ENCODE measurements around the gene IRAK2.

DNA sequence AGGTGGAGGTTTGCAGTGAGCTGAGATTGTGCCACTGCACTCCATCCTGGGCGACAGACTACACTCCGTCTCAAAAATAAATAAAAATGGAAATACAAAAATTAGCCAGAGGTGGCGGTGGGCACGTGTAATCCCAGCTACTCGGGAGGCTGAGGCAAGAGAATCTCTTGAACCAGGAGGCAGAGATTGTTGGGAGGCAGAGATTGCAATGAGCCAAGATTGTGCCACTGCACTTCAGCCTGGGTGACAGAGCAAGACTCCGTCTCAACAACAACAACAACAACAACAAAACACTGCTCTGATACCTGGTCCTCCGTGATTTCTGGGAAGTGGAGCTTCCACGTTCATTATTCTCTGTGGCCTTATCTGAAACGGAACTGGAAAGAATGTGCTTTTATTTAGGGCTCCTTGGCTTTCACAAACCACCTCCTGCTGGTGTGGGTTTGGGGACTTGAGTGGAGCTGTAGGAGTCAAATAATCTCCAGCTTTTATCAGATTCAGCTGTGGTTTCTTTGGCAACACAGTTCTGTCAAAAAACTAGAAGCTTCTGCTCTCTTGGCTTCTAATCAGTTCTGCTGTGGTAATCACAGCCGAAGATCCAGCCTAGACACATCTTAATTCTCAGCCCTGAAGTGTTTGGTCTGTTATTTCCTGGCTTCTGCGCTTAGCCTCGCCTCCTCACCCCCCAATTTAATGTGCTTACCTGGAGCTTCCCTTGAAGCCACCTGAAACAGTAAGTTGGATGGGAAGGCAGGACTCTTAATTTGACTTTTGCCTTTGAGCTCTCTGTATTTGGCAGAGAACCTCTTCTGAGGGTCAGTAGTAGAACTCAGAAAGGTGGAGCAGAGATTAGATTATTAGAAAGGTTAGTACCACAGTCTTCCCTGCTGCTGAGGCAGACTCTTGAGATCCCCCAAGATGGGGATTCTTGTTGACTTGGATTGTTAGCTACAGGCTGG, 21.4 kb downstream of the IRAK2 start:
- TF ChIP-seq, protein P1, sequence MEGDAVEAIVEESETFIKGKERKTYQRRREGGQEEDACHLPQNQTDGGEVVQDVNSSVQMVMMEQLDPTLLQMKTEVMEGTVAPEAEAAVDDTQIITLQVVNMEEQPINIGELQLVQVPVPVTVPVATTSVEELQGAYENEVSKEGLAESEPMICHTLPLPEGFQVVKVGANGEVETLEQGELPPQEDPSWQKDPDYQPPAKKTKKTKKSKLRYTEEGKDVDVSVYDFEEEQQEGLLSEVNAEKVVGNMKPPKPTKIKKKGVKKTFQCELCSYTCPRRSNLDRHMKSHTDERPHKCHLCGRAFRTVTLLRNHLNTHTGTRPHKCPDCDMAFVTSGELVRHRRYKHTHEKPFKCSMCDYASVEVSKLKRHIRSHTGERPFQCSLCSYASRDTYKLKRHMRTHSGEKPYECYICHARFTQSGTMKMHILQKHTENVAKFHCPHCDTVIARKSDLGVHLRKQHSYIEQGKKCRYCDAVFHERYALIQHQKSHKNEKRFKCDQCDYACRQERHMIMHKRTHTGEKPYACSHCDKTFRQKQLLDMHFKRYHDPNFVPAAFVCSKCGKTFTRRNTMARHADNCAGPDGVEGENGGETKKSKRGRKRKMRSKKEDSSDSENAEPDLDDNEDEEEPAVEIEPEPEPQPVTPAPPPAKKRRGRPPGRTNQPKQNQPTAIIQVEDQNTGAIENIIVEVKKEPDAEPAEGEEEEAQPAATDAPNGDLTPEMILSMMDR (IDR thresholded peaks at IDR 0.05): no peak
- TF ChIP-seq POLR2A (IDR thresholded peaks at IDR 0.05): no peak

All from right lobe of liver (tissue), 4 donors.